GM21576 (cell line): ENCODE results near the gene MN1.

Experiments
- ATAC-seq: cut with Tn5 transposase; IDR thresholded peaks from one replicate; pipeline ENCODE4 v1.9.1; 2021; ENCODE audit warnings: mild to moderate bottlenecking, moderate library complexity; ENCODE audit not compliant: unreplicated experiment

Gene MN1

GRCh38 chr22:27800250-27801201 lies 1.0 kb downstream of the MN1 start:
- no peak for ATAC-seq

DNA sequence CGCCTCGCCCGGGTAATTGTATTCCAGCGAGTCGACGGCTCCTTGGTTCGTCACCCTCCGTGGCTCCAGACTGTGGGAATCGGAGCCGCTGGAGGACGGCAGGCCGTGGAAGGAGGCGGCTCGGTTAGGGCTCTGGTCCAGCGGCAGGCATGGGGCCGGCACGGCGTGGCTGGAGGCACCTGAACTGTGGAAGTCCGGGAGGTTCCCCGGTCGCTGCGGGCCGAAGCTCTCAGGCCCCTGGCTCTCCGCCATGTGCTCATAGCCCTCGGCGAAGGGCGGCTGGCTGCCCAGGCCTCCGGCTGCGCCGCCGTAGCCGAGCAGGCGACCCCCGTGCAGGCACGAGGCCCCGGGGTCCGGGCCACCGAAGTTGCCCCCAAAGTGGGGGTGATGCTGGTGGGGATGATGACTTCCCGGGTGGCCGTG lies 1.7 kb downstream of the MN1 start:
- no peak for ATAC-seq

DNA sequence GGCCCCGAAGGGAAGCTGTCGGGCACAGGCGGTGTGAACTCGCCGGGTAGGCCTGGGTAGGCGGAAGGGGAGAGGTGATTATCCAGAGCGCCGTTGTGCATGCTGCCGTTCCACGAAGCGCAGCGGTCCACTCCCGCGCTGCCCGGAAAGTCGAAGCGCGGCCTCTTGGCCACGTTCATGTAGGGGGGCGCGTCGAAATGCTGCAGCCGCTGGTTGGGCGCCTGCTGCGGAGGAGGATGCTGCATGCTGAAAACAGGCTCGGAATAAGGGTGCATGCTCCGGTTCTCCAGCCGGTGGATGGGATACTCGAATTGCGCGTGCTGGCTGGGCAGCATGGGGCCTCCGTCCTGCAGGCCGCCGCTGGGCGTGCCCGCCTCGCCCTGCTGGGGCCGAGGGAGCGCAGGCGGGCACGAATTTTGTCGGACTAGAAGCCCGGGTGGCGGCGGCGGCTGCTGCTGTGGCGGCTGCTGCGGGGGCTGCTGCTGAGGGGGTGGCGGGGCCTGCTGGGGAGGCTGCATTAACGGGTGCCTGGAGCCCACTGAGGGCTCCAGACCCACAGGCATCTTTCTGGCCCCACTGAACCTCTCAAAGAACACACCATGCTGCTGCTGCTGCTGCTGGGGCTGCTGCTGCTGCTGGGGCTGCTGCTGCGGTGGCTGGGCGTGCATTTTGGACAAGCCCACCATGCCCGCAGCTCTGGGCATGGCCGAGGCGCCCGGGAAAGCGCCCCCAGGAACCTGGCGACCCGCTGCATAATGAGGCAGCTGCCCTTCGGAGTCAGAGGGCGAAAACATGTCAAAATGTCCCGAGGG lies 2.3 kb downstream of the MN1 start:
- no peak for ATAC-seq

GRCh38 chr22:27798511-27799014 lies 3.0 kb downstream of the MN1 start:
- no peak for ATAC-seq

DNA sequence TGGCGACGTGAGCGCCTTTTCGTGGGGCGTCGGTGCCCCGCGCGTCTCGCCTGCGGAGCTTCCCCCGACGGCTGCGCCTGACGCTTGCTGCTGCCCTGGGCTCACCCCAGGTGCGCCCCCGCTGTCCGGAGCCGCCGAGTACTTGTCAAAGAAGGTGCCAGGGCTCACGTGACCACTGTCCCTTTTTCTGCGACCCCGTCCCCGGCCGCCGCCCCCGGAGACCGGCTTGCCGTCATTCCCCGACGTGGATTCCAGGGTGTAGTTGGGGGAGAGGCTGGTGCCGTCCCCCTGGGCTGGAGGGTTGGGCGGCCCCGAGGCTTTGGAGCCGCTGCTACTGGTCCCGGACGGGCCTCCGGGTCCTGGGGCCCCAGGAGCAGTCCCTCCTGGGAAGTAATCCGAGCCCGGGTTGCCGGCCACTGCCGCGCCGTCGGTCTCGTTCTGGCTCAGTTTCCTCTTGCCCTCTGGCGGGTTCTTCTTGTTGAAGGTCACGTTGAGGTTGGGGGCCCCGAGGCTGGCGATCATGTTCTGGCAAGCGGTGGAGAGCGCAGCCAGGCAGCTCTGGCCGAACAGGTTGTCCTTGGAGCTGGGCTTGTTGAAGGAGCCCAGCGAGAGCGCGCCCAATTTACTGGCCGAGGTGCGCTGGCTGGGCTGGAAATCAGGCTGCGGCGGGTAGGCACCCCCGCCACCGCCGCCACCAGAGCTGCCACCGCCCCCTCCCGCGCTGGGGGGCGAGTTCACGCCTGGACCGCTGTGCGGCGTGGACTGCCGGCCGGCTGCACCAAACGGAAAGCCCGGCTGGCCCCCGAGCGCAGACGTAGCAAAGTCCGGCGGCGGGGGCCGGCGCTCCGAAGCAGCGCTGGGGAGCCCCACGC lies 3.8 kb downstream of the MN1 start:
- no peak for ATAC-seq

DNA sequence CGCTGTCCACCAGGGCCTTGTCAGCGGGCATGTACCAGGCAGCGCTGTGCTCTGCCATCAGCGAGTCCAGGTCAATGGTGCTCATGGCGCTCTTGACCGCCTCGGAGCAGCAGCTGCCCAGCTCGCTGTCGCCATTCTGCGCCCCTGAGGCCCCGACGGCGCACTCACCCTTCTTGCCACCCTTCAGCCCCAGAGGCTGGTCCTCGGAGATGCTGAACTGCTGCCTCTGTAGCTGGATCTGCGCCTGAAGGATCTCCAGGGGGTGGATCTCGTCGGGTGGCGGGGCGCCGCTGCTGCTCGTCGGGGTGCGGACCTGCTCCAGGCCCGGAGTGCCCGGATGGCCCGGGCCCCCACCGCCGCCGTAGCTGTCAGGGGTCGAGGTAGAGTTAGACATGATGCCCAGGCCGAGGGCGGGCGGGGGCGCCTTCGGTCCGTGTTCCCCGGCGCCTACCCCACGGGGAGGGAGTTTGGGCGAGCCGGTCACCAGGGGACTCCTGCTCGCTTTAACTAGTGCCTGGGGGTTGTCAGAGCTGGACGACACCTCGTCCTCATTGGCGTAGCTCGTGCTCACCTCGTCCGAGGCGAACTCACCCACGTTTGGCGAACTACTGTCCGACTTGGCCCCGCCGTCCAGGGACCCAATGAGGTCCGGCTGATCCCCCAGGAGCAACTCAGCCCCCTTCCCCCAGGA lies 4.6 kb downstream of the MN1 start:
- ATAC-seq, result no peak

DNA sequence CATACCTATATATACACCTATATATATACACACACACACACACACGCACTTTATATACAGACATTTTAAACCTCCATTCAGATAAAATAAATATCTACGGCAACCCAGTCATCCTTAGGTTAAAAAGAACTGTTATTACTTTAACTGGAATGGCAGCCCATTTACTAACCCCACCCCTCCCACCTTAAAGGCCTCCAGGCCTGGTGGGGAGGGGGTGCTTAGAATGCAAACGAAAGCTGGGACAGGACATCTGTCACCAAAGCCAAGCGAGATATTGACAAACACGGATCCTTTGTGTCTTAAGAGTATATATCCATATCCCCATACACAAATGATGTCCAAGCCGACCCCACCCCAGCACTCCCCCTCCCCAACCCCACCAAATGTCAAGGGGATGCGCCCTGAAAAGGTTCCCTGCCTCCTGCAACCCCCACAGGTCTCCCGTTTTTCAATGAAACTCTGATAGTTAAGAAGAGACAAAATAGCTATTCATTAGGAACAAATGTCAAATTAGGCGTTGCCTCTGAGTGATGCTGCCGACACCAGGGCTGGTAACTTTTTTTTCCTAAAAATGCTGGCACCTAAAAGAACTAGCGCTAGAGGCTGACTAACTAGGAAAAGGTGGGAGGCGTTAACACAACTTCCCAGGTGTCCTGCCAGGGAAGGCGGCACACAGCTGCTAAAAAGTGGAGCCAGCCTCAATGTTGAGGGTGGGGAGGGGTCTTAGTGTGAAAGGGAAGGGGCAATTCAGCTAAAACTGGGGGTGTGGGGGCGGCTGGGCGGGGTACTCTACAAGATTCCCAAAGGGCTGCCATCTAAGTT lies 5.6 kb downstream of the MN1 start:
- no peak for ATAC-seq

GRCh38 chr22:27795053-27795452 lies 6.5 kb downstream of the MN1 start:
- ATAC-seq, result no peak

DNA sequence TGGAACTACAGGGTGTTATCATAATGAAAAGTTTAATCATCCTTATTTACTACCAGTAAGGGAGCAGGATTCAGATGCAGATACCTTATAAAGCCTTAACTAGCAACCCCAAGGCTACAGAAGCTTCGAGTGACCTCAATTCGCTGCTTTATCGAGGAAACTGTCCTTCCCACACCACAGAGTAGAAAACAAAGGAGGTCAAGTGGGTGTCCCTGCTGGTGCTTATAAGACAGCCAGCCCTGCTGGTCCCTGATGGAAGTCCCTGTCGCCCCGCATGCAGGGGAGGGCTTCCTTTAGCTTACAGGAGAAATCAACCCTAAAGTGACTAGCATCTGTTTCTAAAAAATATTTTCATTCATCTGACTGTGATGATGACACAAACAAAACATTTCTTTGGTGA lies 7.3 kb downstream of the MN1 start:
- ATAC-seq, result no peak

DNA sequence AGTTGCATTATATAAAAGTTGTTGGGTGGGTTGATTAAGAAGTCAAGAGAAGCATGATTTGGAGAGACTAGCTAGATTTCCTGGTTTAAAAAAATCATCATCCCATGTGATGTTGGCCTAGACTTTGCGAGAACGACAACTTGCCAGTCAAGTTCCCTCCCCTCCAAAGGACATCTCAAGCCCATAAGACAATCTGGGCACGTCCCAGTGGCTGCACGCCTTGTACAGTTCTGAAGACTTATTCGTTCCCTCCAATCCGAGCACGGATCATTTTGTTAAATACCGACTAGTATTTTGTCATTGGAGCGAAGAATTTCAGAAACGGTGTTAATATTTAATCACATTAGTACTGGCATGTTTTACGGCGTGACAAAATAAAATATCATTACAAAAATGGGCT lies 8.0 kb downstream of the MN1 start:
- no peak for ATAC-seq

DNA sequence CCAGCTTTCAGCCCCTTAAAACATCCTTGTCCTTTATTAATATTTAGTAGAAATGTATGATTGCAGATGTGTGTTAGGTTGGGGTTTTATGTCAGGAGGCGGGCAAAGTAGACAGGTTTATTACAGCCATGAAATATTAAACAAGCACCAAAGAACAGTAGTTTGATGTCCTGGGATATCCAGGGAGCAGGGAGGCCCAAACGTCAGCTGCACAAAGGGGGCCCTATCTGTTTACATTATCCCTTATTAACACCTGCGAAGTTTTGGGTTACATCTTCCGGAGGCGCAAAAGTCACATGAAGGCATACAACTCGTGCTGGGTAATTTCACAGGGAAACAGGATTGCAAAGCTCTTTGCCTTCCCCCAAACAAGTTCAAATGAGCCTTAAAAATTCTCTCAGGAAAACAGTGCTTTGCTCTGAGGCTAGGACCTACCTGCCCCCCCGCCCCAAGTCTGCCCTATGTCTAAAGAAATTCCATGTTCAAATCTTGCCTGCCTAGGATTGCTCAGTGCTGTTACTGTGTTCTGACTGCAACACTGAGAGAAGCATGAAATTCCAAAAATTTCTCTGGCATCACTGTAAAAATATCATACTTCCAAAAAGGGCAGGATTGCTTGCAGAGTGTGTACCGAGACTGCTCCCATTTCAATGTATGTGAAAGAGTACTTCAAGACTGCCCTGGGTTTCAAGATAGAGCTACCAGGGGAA lies 8.9 kb downstream of the MN1 start:
- no peak for ATAC-seq

DNA sequence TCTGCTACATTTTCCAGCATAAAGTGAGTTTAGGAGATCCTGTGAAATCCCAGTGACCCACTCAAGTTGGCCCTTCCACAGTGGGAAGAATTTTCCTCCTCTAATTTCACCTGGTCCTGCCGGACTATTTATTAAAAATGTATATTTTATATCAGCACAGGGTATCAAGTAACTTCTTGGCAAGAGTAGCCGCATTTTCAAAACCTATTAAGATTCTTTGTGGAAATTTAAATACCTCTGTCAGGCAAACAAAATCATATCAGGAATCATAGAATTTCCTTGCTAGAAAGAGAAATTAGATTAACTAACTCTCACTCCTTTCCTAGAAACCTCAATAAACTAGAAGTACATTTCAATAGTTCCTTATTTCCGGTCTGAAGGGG lies 9.7 kb downstream of the MN1 start:
- ATAC-seq, result no peak

- ATAC-seq, result no peak
These were observed 10.2 kb downstream of the MN1 start for GRCh38 chr22:27791159-27791858.

DNA sequence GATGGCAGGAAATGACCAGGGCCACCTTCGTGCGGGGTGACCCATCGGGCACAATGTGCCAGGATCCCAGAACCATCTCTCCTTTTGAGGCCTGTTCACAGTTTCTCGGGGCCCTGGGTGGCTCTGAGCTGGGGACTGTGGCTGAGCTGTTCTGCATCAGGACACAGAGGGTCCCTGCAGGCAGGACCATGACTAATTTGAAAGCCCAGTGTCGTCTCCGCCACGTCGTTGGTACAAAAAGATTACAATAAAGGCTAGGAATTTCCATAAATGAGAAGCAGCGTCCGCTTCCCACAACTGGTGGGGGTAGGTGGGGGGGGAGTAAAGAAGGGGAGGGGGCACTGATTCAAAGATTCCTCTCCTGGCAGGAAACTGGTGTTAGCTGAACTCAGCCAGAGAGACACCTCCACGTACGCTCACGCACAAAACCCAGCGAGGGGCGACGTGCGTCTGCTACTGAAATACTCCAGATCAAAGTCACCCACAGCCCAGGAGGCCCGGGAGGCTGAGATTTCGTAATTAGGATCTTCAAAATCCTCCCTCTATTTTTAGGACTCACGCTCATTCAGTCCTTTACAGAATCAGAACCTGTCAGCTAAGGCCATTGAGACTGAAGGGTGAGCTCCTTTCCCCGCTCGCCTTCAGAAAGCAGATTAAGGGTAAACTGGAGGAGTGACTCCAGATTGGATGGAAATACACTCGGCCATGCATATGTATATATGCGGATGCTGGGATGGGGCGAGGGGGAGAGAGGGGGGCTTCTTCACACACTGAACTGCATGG lies 11.0 kb downstream of the MN1 start:
- ATAC-seq, result no peak

DNA sequence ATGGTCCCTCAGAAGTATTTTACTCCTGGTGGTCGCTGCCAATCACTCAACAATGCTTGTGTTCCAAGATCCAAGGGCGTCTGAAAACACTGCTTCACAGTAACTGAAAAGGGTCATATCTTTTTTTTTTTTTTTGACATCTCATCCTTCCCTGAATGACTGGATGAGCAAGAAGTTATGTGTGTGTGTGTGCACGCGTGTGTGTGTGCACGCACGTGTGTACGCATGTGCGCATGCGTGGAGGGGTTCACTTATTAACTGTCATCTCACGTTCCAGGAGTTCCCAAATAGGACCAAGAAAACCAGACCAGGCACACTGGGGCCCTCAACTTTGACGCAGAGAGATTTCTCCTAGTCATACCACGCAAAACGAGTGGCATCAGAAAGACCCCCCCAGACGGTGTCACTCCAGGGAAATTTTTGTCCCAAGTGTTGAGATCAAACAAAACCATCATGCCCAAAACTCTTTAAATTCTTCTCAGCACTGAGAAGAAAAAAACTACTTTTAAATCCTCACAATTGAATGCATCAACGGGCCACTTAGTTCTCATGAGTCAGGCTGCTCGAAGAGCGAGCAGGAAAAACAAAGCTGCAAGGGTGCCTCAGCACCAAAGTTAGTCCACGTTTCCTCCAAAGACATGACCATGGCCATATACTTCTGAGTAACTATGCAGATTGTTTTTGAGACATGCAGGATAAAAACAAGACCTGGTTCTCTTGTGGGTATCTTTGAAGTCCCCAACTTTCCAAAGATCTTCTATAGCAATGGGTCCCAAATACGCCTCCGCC lies 12.9 kb downstream of the MN1 start:
- ATAC-seq, result no peak

- no peak for ATAC-seq
These were observed 14.6 kb downstream of the MN1 start for GRCh38 chr22:27786965-27787364.
